CD8-positive, alpha-beta memory T cell (primary cell): ENCODE results near the gene LRRC8D. TPM values are rescaled to one million over a fixed set of nuclear protein-coding genes. Genes with fewer than 3 reads are reported as not detected.

Experiments
- polyA plus RNA-seq: library from polyadenylated mRNA; unstranded; fragments of 300-500 nt; fragmentation: Illumina TruSeq; gene quantifications from one replicate; pipeline ENCODE4 v1.2.3, GENCODE V29; 2021
- total RNA-seq, 2 experiments: library from RNA; stranded (reverse); gene quantifications; one replicate each; pipeline ENCODE4 v1.2.3, GENCODE V29; 2021

Gene LRRC8D
- total and polyA plus RNA-seq, 3 experiments from 2014 or later = 39.0 to 56.3 (median 41.9) TPM

Other genes with a start within 250 kb of the LRRC8D start
- 10 to 100 TPM; 61.4 to 63.5 TPM for gene LRRC8C, start 187.9 kb upstream of the LRRC8D start, total RNA-seq
- gene LRRC8C, start 187.9 kb upstream of the LRRC8D start, polyA plus RNA-seq = 19.7 TPM
- 10 to 100 TPM; 26.2 to 26.4 TPM for gene ZNF326, start 174.1 kb downstream of the LRRC8D start, total RNA-seq
- gene ZNF326, start 174.1 kb downstream of the LRRC8D start, polyA plus RNA-seq = 5.0 TPM